Caco-2 (cell line): Measurements from ENCODE around the gene EOLA1. TPM values are rescaled to one million over a fixed set of nuclear protein-coding genes. Genes with fewer than 3 reads are reported as not detected.

ENCODE experiments used
- BruUV-seq: library from RNA; stranded (reverse); fragments of 400-500 nt; replicated peaks from 2 replicates; lab custom pipeline; 2021; lab: Mats Ljungman, UMichigan
- CTCF ChIA-PET: fragments of 300-600 bp; sonication (Branson Sonifier 250); formaldehyde crosslinking; loops from one replicate; lab custom pipeline; 2022; ENCODE audit warnings: antibody characterized with exemption; lab: Charles Lee
- POLR2A ChIA-PET: fragments of 300-600 bp; sonication (Branson Sonifier 250); formaldehyde crosslinking; loops from one replicate; lab custom pipeline; 2022; ENCODE audit warnings: antibody characterized with exemption; lab: Charles Lee
- DNase-seq, 2 experiments: peaks; one replicate each; pipeline versions ENCODE4 v3.0.0 to v3.0.0-alpha.2; 2020 to 2022
- H3K27me3 ChIP-seq: replicated peaks from 2 replicates; pipeline ENCODE4 v1.6.0; 2011; ENCODE audit warnings: low read length; ENCODE audit not compliant: control insufficient read depth, insufficient read depth
- H3K36me3 ChIP-seq: 2 replicates; pipeline ENCODE4 v1.5.1; 2011; ENCODE audit warnings: low read length; ENCODE audit not compliant: control insufficient read depth, insufficient read depth
- H3K4me1 ChIP-seq: fragments of 250-450 bp; sonication (Bioruptor Pico); 2 replicates; pipeline ENCODE4 v1.5.1; 2020; ENCODE audit warnings: mild to moderate bottlenecking
- H3K4me3 ChIP-seq: 2 replicates; pipeline ENCODE4 v1.5.1; 2011; ENCODE audit warnings: low read depth, mild to moderate bottlenecking, control low read depth, low read length
- H3K9me3 ChIP-seq: fragments of 250-450 bp; sonication (Bioruptor Pico); 2 replicates; pipeline ENCODE4 v1.5.1; 2020; ENCODE audit warnings: mild to moderate bottlenecking, moderate library complexity
- H3K27ac Mint-ChIP-seq: one replicate; pipeline ENCODE4 v1.8.0; 2022; ENCODE audit warnings: mixed read lengths; ENCODE audit not compliant: unreplicated experiment
- H3K27me3 Mint-ChIP-seq: one replicate; pipeline ENCODE4 v1.8.0; 2022; ENCODE audit warnings: mixed read lengths; ENCODE audit not compliant: insufficient read depth, unreplicated experiment
- H3K36me3 Mint-ChIP-seq: one replicate; pipeline ENCODE4 v1.8.0; 2022; ENCODE audit warnings: mild to moderate bottlenecking, mixed read lengths; ENCODE audit not compliant: insufficient read depth, unreplicated experiment
- H3K4me1 Mint-ChIP-seq: one replicate; pipeline ENCODE4 v1.8.0; 2022; ENCODE audit warnings: low read depth, mixed read lengths; ENCODE audit not compliant: unreplicated experiment
- H3K4me3 Mint-ChIP-seq: one replicate; pipeline ENCODE4 v1.8.0; 2022; ENCODE audit warnings: mild to moderate bottlenecking, moderate library complexity, mixed read lengths; ENCODE audit not compliant: unreplicated experiment
- H3K9me3 Mint-ChIP-seq: one replicate; pipeline ENCODE4 v1.8.0; 2022; ENCODE audit warnings: mixed read lengths; ENCODE audit not compliant: unreplicated experiment
- intact Hi-C: fragments of 100-400 bp; cut with micrococcal nuclease; formaldehyde crosslinking; loops from one replicate; pipeline ENCODE4 v1.10.0; 2022; ENCODE audit not compliant: unreplicated experiment
- total RNA-seq: library from RNA; stranded (reverse); gene quantifications from 2 replicates; pipeline ENCODE4 v1.2.3, GENCODE V29; 2022
- TF ChIP-seq, protein P1 (sequence below), 2 experiments: fragments of 200-600 bp in 1 of 2; IDR thresholded peaks; 1 replicate in 1 of 2; 2 replicates in 1 of 2; pipeline versions ENCODE4 v1.5.1 to v1.8.0; 2011 to 2022; ENCODE audit warnings: antibody characterized with exemption in 1 of 2, control low read depth in 1 of 2, inconsistent platforms in 1 of 2, low read depth in 1 of 2, low read length in 1 of 2, mild to moderate bottlenecking in 1 of 2, moderate library complexity in 1 of 2; ENCODE audit not compliant: insufficient read depth in 1 of 2, severe bottlenecking in 1 of 2, unreplicated experiment in 1 of 2

Gene EOLA1
- total RNA-seq, 1 experiment from 2014 or later, result 10.2 TPM

GRCh38 chrX:149511081-149511480, 29.7 kb upstream of the EOLA1 start:
- Mint-ChIP-seq H3K9me3 (no peaks in the 10 kb centered on the region), H3K27me3 (no peaks in the 10 kb centered on the region), H3K4me1 (peaks cover 10% of the 10 kb centered on the region), H3K4me3 (peak overlapping the region; percentile 24), H3K36me3 (no peaks in the 10 kb centered on the region), H3K27ac (peak overlapping the region; percentile 92)
- no peaks in the 10 kb centered on the region for H3K9me3 ChIP-seq
- no peaks in the 10 kb centered on the region for H3K27me3 ChIP-seq
- H3K4me3 ChIP-seq, result no peak overlapping the region
- peak; percentile 37 to 46 for DNase-seq
- intact Hi-C loops, result loop anchor here (1.0 kb wide), 2 partner anchors 16 to 28 kb away; no protein-coding TSS in a partner anchor
- no peaks in the 10 kb centered on the region for H3K36me3 ChIP-seq
- BruUV-seq, result no TSS peak
- CTCF ChIA-PET, result interaction anchor here (0.6 to 2.6 kb wide), 2 partner anchors 29 to 1618 kb away, joined by 3 to 36 read pairs; partner anchors contain the start of gene EOLA1
- TF ChIP-seq, protein P1, sequence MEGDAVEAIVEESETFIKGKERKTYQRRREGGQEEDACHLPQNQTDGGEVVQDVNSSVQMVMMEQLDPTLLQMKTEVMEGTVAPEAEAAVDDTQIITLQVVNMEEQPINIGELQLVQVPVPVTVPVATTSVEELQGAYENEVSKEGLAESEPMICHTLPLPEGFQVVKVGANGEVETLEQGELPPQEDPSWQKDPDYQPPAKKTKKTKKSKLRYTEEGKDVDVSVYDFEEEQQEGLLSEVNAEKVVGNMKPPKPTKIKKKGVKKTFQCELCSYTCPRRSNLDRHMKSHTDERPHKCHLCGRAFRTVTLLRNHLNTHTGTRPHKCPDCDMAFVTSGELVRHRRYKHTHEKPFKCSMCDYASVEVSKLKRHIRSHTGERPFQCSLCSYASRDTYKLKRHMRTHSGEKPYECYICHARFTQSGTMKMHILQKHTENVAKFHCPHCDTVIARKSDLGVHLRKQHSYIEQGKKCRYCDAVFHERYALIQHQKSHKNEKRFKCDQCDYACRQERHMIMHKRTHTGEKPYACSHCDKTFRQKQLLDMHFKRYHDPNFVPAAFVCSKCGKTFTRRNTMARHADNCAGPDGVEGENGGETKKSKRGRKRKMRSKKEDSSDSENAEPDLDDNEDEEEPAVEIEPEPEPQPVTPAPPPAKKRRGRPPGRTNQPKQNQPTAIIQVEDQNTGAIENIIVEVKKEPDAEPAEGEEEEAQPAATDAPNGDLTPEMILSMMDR (IDR thresholded peaks at IDR 0.05; ENCODE audit: insufficient read depth in 1 of 2, low read depth in 1 of 2, low read length in 1 of 2, severe bottlenecking in 1 of 2, unreplicated experiment in 1 of 2), result no peak
- POLR2A ChIA-PET, result no interaction called here
- peaks cover 26% of the 10 kb centered on the region for H3K4me1 ChIP-seq

- CTCF ChIA-PET, result interaction anchor here (0.7 to 2.6 kb wide), 6 partner anchors 15 to 391 kb away, joined by 3 to 36 read pairs (median 4); partner anchors contain the start of gene EOLA1
- Histone ChIP-seq H3K4me3 (no peak overlapping the region), H3K4me1 (peaks cover 26% of the 10 kb centered on the region), H3K9me3 (no peaks in the 10 kb centered on the region), H3K36me3 (no peaks in the 10 kb centered on the region), H3K27me3 (no peaks in the 10 kb centered on the region)
- Mint-ChIP-seq H3K9me3 (no peaks in the 10 kb centered on the region), H3K27ac (no peak overlapping the region), H3K36me3 (no peaks in the 10 kb centered on the region), H3K27me3 (no peaks in the 10 kb centered on the region), H3K4me3 (no peak overlapping the region), H3K4me1 (peaks cover 10% of the 10 kb centered on the region)
- peak; percentile 61 to 64 for DNase-seq
- POLR2A ChIA-PET, result interaction anchor here (0.6 to 1.0 kb wide), 3 partner anchors 10 to 27 kb away, joined by 3 to 4 read pairs (median 3); no protein-coding TSS in a partner anchor
- TF ChIP-seq, protein P1 (IDR thresholded peaks at IDR 0.05; ENCODE audit: insufficient read depth in 1 of 2, low read depth in 1 of 2, low read length in 1 of 2, severe bottlenecking in 1 of 2, unreplicated experiment in 1 of 2), result peak in 1 of 2 experiments; percentile 52
- BruUV-seq, result no TSS peak
- intact Hi-C loops, result loop anchor here (1.0 kb wide), 2 partner anchors 11 to 360 kb away; no protein-coding TSS in a partner anchor
Observed at GRCh38 chrX:149512225-149512885, 28.5 kb upstream of the EOLA1 start.

DNA sequence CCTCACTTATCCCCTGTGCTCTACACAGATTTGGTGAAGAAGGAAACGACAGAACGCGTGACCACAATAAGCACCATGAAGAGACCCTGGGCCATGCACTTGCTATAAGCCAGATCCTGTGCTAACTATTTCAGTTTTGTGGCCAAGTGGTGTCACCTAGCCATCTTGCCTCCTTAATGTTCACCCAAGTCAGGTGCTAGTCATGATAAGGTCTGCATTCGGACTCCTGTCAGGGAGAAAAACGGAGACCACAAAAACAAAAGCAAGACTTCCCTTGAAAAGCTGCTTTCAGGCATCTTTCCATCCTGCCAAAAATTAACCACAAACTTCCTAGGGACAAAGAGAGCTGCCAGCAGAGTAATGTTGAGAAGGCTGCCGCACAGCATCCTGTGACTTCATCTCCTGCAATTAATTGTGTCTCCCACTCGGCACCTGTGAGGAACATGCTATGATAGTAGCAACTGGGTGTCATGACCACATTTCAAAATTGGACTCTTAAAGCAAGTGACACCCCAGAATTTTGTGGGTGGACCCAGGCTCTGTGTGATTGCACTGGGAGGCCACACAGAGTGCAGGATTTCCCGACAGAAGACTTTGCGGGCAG, 26.9 kb upstream of the EOLA1 start:
- H3K4me3 Mint-ChIP-seq, result no peak overlapping the region
- no peaks in the 10 kb centered on the region for H3K36me3 Mint-ChIP-seq
- Histone ChIP-seq H3K27me3 (no peaks in the 10 kb centered on the region), H3K9me3 (no peaks in the 10 kb centered on the region), H3K4me3 (no peak overlapping the region), H3K4me1 (peaks cover 26% of the 10 kb centered on the region), H3K36me3 (no peaks in the 10 kb centered on the region)
- CTCF ChIA-PET, result no interaction called here
- H3K9me3 Mint-ChIP-seq, result no peaks in the 10 kb centered on the region
- H3K4me1 Mint-ChIP-seq, result peaks cover 10% of the 10 kb centered on the region
- no peaks in the 10 kb centered on the region for H3K27me3 Mint-ChIP-seq
- TF ChIP-seq, protein P1 (IDR thresholded peaks at IDR 0.05; ENCODE audit: insufficient read depth in 1 of 2, low read depth in 1 of 2, low read length in 1 of 2, severe bottlenecking in 1 of 2, unreplicated experiment in 1 of 2), result no peak
- POLR2A ChIA-PET, result no interaction called here
- H3K27ac Mint-ChIP-seq, result no peak overlapping the region
- intact Hi-C loops, result no loop called here
- no peak for DNase-seq
- no TSS peak for BruUV-seq
